Neuronal stem cell (in vitro differentiated cells): Measurements from ENCODE around the gene CPAMD8.
A peak's percentile ranks its signal among the peaks of the same experiment; 100 is the strongest.

Experiments
- DNase-seq: peaks from one replicate; pipeline ENCODE4 v3.0.0-alpha.2; 2013; ENCODE audit warnings: low spot score
- H2AFZ ChIP-seq: one replicate; pipeline ENCODE4 v1.6.1; 2013; ENCODE audit warnings: mild to moderate bottlenecking, low read length, inconsistent platforms
- H2AK5ac ChIP-seq: 2 replicates; pipeline ENCODE4 v1.6.1; 2013; ENCODE audit warnings: low read depth, mild to moderate bottlenecking, inconsistent platforms, low read length, moderate library complexity, mixed read lengths
- H2BK120ac ChIP-seq: 2 replicates; pipeline ENCODE4 v1.6.1; 2013; ENCODE audit warnings: low read depth, mild to moderate bottlenecking, inconsistent platforms, low read length, moderate library complexity, mixed read lengths
- H2BK12ac ChIP-seq: one replicate; pipeline ENCODE4 v1.6.1; 2013; ENCODE audit warnings: low read length, inconsistent platforms
- H2BK15ac ChIP-seq: 2 replicates; pipeline ENCODE4 v1.6.1; 2013; ENCODE audit warnings: mild to moderate bottlenecking, low read length, inconsistent platforms, mixed read lengths
- H2BK5ac ChIP-seq: one replicate; pipeline ENCODE4 v1.6.1; 2013; ENCODE audit warnings: inconsistent platforms, mild to moderate bottlenecking, low read length, moderate library complexity
- H3K14ac ChIP-seq: one replicate; pipeline ENCODE4 v1.6.1; 2013; ENCODE audit warnings: low read length, inconsistent platforms
- H3K18ac ChIP-seq: 2 replicates; pipeline ENCODE4 v1.6.1; 2013; ENCODE audit warnings: low read length, inconsistent platforms
- H3K23ac ChIP-seq: 2 replicates; pipeline ENCODE4 v1.6.1; 2013; ENCODE audit warnings: low read depth, mild to moderate bottlenecking, mixed read lengths, low read length, inconsistent platforms; ENCODE audit not compliant: poor library complexity
- H3K27ac ChIP-seq: replicated peaks from 3 replicates; pipeline ENCODE4 v1.5.1; 2013; ENCODE audit warnings: low read length, inconsistent platforms
- H3K27me3 ChIP-seq, 3 experiments: 2 replicates each; pipeline ENCODE4 v1.6.1; 2013; ENCODE audit warnings: low read length in 3 of 3, mild to moderate bottlenecking in 2 of 3, inconsistent platforms in 1 of 3, low read depth in 1 of 3, mixed read lengths in 1 of 3, moderate library complexity in 1 of 3; ENCODE audit not compliant: control insufficient read depth in 3 of 3, insufficient read depth in 3 of 3
- H3K36me3 ChIP-seq, 2 donors: replicated peaks in 1 of 2; 2 replicates each; pipeline ENCODE4 v1.6.1; 2013; ENCODE audit warnings: low read length in 2 of 2; ENCODE audit not compliant: control insufficient read depth in 2 of 2, insufficient read depth in 2 of 2
- H3K4ac ChIP-seq: 2 replicates; pipeline ENCODE4 v1.6.1; 2013; ENCODE audit warnings: inconsistent platforms, mild to moderate bottlenecking, low read length, moderate library complexity
- H3K4me1 ChIP-seq, 2 donors: 1 replicate in 1 of 2; 2 replicates in 1 of 2; pipeline ENCODE4 v1.6.1; 2013; ENCODE audit warnings: low read length in 2 of 2, low read depth in 1 of 2; ENCODE audit not compliant: control insufficient read depth in 2 of 2, insufficient read depth in 1 of 2
- H3K4me2 ChIP-seq: one replicate; pipeline ENCODE4 v1.6.1; 2013; ENCODE audit warnings: mild to moderate bottlenecking, low read length, inconsistent platforms; ENCODE audit not compliant: insufficient read depth, poor library complexity, severe bottlenecking
- H3K4me3 ChIP-seq, 2 donors: 2 replicates each; pipeline ENCODE4 v1.5.1; 2013; ENCODE audit warnings: low read length in 2 of 2, mild to moderate bottlenecking in 2 of 2, inconsistent platforms in 1 of 2, moderate library complexity in 1 of 2
- H3K79me1 ChIP-seq: one replicate; pipeline ENCODE4 v1.6.1; 2013; ENCODE audit warnings: low read depth, mild to moderate bottlenecking, inconsistent platforms, low read length, moderate library complexity
- H3K9ac ChIP-seq: one replicate; pipeline ENCODE4 v1.6.1; 2013; ENCODE audit warnings: mild to moderate bottlenecking, low read depth, low read length, inconsistent platforms; ENCODE audit not compliant: poor library complexity
- H3K9me3 ChIP-seq, 2 donors: replicated peaks in 1 of 2; 2 replicates each; pipeline versions ENCODE3 to v1.6.1; 2013; ENCODE audit warnings: low read length in 2 of 2, mild to moderate bottlenecking in 2 of 2, inconsistent platforms in 1 of 2, low read depth in 1 of 2, mixed read lengths in 1 of 2, moderate library complexity in 1 of 2; ENCODE audit not compliant: control insufficient read depth in 2 of 2, insufficient read depth in 1 of 2
- H4K8ac ChIP-seq: one replicate; pipeline ENCODE4 v1.6.1; 2013; ENCODE audit warnings: low read depth, mild to moderate bottlenecking, inconsistent platforms, low read length, moderate library complexity
- H4K91ac ChIP-seq: one replicate; pipeline ENCODE4 v1.6.1; 2013; ENCODE audit warnings: low read length, low read depth, mild to moderate bottlenecking, inconsistent platforms; ENCODE audit not compliant: poor library complexity
- WGBS, 2 donors: extraction: QIAGEN DNeasy Blood & Tissue Kit; methylation state at CpG; one replicate each; pipeline ENCODE4 v1.1.7; 2013; ENCODE audit warnings: missing lambda C conversion rate in 2 of 2, mixed read lengths in 1 of 2; ENCODE audit not compliant: insufficient read length in 2 of 2, insufficient replicate concordance in 1 of 2; ENCODE audit errors: extremely low coverage in 2 of 2; 5-methylcytosine and 5-hydroxymethylcytosine counted together

Gene CPAMD8

DNA sequence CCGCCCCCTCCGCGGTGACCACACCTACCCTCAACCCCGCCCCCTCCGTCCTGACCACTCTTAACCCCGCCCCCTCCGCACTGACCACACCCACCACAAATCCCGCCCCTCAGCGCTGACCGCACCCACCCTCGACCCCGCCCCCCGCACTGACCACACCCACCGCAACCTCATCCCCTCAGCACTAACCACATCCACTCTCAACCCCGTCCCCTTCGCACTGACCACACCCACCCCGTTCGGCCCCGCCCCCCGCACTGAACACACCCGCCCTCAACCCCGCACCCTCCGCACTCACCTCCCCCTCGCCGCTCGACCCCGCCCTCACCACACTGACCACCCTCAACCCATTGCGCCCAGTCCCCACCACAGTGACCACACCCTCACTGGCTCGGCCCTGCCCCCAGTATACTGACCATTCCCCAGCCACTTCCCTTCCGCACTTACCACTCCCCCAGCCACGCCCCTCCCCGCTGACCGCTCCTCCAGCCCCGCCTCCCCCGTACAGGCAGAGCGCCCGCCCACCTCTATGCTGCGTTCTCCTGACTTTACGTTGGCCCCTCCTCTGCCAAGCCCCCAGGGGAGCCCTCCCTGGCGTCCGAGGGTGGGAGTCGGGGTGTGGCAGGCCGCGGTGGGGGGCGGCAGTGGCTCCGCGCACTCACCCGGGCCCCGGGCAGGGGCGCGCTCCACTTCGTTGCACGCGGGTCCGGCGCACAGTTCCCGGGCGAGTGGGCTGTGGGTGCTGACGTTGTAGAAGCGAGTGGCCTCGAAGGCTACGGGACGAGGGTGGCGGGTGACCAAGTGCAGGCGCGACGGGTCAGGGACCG is 129.4 kb downstream of the CPAMD8 start:
- Histone ChIP-seq H3K23ac (peak overlapping the region; percentile 89), H3K79me1 (peaks cover 4% of the 10 kb centered on the region), H4K8ac (peak overlapping the region; percentile 43), H3K4me3 (peak overlapping the region; percentile 36 to 86), H4K91ac (no peak overlapping the region), H3K9me3 (no peaks in the 10 kb centered on the region), H3K4me2 (peak overlapping the region; percentile 85), H3K14ac (peak overlapping the region; percentile 82), H3K27me3 (peaks cover 0 to 24% (median 7%) of the 10 kb centered on the region in 3 experiments), H2BK12ac (no peak overlapping the region), H2BK15ac (no peak overlapping the region), H3K4ac (no peak overlapping the region), H2AK5ac (peak overlapping the region; percentile 70), H2BK5ac (no peak overlapping the region), H3K9ac (peak overlapping the region; percentile 92), H3K4me1 (peaks cover 9% of the 10 kb centered on the region in 2 donors), H3K27ac (no peak overlapping the region), H2BK120ac (no peak overlapping the region), H3K36me3 (no peaks in the 10 kb centered on the region), H2AFZ (peak overlapping the region; percentile 96), H3K18ac (peak overlapping the region; percentile 94)
- no CpG with 5 or more reads among the region's 68 CpGs for WGBS, 2 donors
- peak; percentile 92 for DNase-seq

DNA sequence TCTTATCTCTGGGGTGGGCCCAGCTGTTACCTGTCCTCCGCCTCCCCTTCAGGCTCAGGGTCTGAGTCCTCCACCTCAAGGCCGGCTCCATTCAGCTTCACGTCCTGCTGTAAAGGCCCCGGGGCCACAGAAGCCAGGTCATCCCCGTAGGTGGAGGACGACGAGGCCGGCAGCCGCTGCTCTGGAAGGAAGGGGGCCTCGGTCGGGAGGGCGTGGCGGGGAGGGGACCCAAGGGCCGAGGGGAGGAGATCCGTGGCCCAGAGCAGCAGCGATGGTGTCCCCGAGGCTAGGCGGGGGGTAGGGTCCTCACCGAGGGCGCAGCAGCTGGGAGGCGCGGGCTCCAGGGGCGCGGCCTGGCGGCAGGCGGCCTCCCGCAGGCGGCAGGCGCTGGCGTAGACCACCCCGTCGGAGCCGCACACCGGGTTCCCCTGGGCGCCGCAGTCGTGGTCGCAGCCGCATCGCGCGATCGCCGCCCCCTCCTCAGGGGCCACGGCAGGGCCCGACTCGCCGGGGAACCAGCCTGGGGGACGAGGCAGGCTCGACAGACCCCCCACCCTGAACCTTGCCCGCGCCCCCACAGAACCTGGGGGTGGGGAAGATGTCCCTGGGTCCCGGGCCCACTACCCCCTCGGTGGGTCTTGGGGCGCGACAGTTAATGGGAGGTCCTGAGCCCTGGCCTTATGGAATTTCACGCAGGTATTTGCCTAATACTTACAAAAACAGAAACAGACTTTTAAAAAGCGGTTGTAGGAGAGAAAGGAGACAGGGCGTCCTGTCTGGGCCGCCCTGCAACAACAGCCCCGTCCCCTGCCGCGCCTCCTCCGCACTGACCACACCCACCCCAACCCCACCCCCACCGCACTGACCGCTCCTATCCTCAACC is 130.2 kb downstream of the CPAMD8 start:
- Histone ChIP-seq H3K27me3 (peaks cover 0 to 24% (median 7%) of the 10 kb centered on the region in 3 experiments), H3K4ac (peak overlapping the region; percentile 84), H3K14ac (peak overlapping the region; percentile 89), H3K9ac (peak overlapping the region; percentile 91), H2AK5ac (peak overlapping the region; percentile 95), H2BK5ac (peak overlapping the region; percentile 90), H3K9me3 (no peaks in the 10 kb centered on the region), H2AFZ (peak overlapping the region; percentile 86), H4K8ac (no peak overlapping the region), H4K91ac (no peak overlapping the region), H3K36me3 (no peaks in the 10 kb centered on the region), H2BK120ac (no peak overlapping the region), H2BK12ac (no peak overlapping the region), H3K4me1 (peaks cover 6 to 9% of the 10 kb centered on the region in 2 donors), H2BK15ac (peak overlapping the region; percentile 97), H3K27ac (no peak overlapping the region), H3K4me2 (peak overlapping the region; percentile 98), H3K4me3 (peak overlapping the region; percentile 33 to 79), H3K23ac (peak overlapping the region; percentile 95), H3K18ac (peak overlapping the region; percentile 96), H3K79me1 (peaks cover 4% of the 10 kb centered on the region)
- whole genome bisulfite sequencing, 2 donors: no CpG with 5 or more reads among the region's 66 CpGs
- peak; percentile 27 for DNase-seq

DNA sequence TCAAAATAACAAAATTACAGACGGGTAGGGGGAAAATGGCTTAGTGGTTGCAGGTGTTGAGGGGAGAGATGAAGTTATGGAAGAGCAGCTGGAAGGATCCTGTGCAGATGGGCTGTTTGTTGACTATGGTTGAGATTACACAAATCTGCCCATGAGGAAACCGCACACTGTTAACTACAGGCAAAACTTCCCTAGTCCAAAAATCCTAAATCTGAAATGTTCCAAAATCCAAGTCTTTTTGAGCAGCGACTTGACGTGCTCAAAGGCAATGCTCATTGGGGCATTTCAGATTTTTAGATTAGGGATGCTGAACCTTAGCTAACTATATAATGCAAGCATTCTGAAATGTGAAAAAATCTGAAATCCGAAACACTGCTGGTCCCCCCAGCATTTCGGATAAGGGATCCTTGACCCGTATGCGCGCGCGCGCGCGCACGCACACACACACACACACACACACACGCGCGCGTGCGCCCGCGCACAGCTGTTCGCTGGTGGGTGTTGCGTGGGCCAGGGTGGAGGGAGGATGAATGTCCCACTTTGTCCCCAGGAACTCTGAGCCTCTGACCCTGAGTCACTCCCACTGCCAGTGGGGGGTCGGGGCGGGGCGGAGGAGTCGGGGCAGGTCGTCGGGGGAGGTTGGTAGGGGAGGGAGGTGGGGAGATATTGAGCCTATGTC is 131.0 kb downstream of the CPAMD8 start:
- peaks cover 4% of the 10 kb centered on the region for H3K79me1 ChIP-seq
- no peak overlapping the region for H3K4me3 ChIP-seq
- peak overlapping the region; percentile 95 for H2AK5ac ChIP-seq
- H3K9ac ChIP-seq: no peak overlapping the region
- H2BK15ac ChIP-seq: peak overlapping the region; percentile 97
- H3K27me3 ChIP-seq: peaks cover 0 to 24% (median 7%) of the 10 kb centered on the region in 3 experiments
- H3K4me1 ChIP-seq: peaks cover 4 to 10% of the 10 kb centered on the region in 2 donors
- peak overlapping the region; percentile 86 for H2AFZ ChIP-seq
- peak overlapping the region; percentile 90 for H2BK5ac ChIP-seq
- H3K36me3 ChIP-seq: no peaks in the 10 kb centered on the region
- peak overlapping the region; percentile 96 for H3K18ac ChIP-seq
- no peak overlapping the region for H3K4ac ChIP-seq
- no peak overlapping the region for H4K8ac ChIP-seq
- H4K91ac ChIP-seq: no peak overlapping the region
- no peak overlapping the region for H3K27ac ChIP-seq
- H3K9me3 ChIP-seq: no peaks in the 10 kb centered on the region
- H2BK120ac ChIP-seq: no peak overlapping the region
- DNase-seq: peak; percentile 35
- peak overlapping the region; percentile 98 for H3K4me2 ChIP-seq
- no CpG with 5 or more reads among the region's 30 CpGs for WGBS, 2 donors
- H2BK12ac ChIP-seq: no peak overlapping the region
- H3K14ac ChIP-seq: no peak overlapping the region
- H3K23ac ChIP-seq: peak overlapping the region; percentile 95
